HepG2 (cell line): ENCODE data around the gene LTB4R. TPM values are rescaled to one million over a fixed set of nuclear protein-coding genes. Genes with fewer than 3 reads are reported as not detected.
A peak's percentile ranks its signal among the peaks of the same experiment; 100 is the strongest.

Experiments
- BORCS8-MEF2B ChIP-seq: sonication (generic); formaldehyde crosslinking; IDR thresholded peaks from 2 replicates; pipeline ENCODE4 v1.8.0; 2022; ENCODE audit warnings: mild to moderate bottlenecking, missing genetic modification reagents
- CEBPB ChIP-seq: IDR thresholded peaks from 2 replicates; pipeline ENCODE4 v1.6.1; 2011; ENCODE audit warnings: low read depth, low read length, improper control_type of control experiment, borderline replicate concordance
- GLI4 ChIP-seq: sonication (generic); formaldehyde crosslinking; IDR thresholded peaks from 2 replicates; pipeline ENCODE4 v1.5.1; 2020; ENCODE audit warnings: missing genetic modification reagents, mild to moderate bottlenecking, moderate library complexity, borderline replicate concordance
- IRF2 ChIP-seq: IDR thresholded peaks from 2 replicates; pipeline ENCODE4 v1.6.1; 2018; ENCODE audit warnings: missing genetic modification reagents, missing compliant biosample characterization
- ISX ChIP-seq: sonication (generic); formaldehyde crosslinking; conservative IDR thresholded peaks from 2 replicates; pipeline ENCODE4 v1.5.0; 2020; ENCODE audit warnings: missing genetic modification reagents
- MYNN ChIP-seq: sonication (generic); formaldehyde crosslinking; IDR thresholded peaks from 2 replicates; pipeline ENCODE4 v1.4.0; 2020; ENCODE audit warnings: mild to moderate bottlenecking, low read depth, missing genetic modification reagents
- NR2F1 ChIP-seq, 2 experiments: fragments of 450-650 bp in 1 of 2; formaldehyde crosslinking in 1 of 2; IDR thresholded peaks; 2 replicates each; pipeline versions ENCODE4 v1.5.0 to v1.6.1; 2016 to 2020; ENCODE audit warnings: mild to moderate bottlenecking in 1 of 2, missing compliant biosample characterization in 1 of 2, missing genetic modification reagents in 1 of 2, moderate library complexity in 1 of 2
- STAG1 ChIP-seq: sonication (generic); formaldehyde crosslinking; IDR thresholded peaks from 2 replicates; pipeline ENCODE4 v1.4.0; 2020; ENCODE audit warnings: missing genetic modification reagents
- TRIM22 ChIP-seq: fragments of 450-650 bp; IDR thresholded peaks from 2 replicates; pipeline ENCODE4 v1.6.1; 2017
- ZNF20 ChIP-seq: sonication (generic); formaldehyde crosslinking; IDR thresholded peaks from 2 replicates; pipeline ENCODE4 v1.4.0; 2020; ENCODE audit warnings: mild to moderate bottlenecking, moderate library complexity, missing genetic modification reagents
- ZNF274 ChIP-seq: sonication (generic); formaldehyde crosslinking; IDR thresholded peaks from 2 replicates; pipeline ENCODE4 v1.5.1; 2020; ENCODE audit warnings: mild to moderate bottlenecking, missing genetic modification reagents
- polyA plus RNA-seq, 8 experiments: library from polyadenylated mRNA; depleted of rRNA in 3 of 8; stranded (reverse) in 7 of 8; unstranded in 1 of 8; fragments of >200 nt; fragmentation: Illumina TruSeq in 4 of 8; extraction: Trizol in 4 of 8; gene quantifications; 2 replicates each; pipeline versions ENCODE4 v1.2.1 to v1.2.3, GENCODE V29; 2011 to 2016; ENCODE audit warnings: low read depth in 4 of 8, missing spikeins in 1 of 8, mixed read lengths in 1 of 8; ENCODE audit not compliant: insufficient read depth in 1 of 8
- total RNA-seq, 5 experiments: library from RNA; depleted of rRNA; stranded (reverse); fragments of >200 nt; fragmentation: Illumina TruSeq; extraction: Trizol; gene quantifications; 2 replicates each; pipeline ENCODE4 v1.2.3, GENCODE V29; 2016; ENCODE audit warnings: low read depth in 1 of 5
- TF ChIP-seq, protein P1 (sequence below): sonication (generic); formaldehyde crosslinking; IDR thresholded peaks from 2 replicates; pipeline ENCODE4 v1.4.0; 2020; ENCODE audit warnings: missing genetic modification reagents
- TF ChIP-seq, protein P2 (sequence below): sonication (generic); formaldehyde crosslinking; IDR thresholded peaks from 2 replicates; pipeline ENCODE4 v1.5.0; 2020; ENCODE audit warnings: mild to moderate bottlenecking, missing genetic modification reagents, borderline replicate concordance

Gene LTB4R
- total and polyA plus RNA-seq, 2 of the 13 experiments (the other 11 are each of a cell fraction or from before 2014, with no cell fraction given), result 3.2 to 8.2 TPM

GRCh38 chr14:24332268-24332993 is 21.1 kb downstream of the LTB4R start (continued):
- TF ChIP-seq NR2F1 (CRISPR knock-in tag; IDR thresholded peaks at IDR 0.05), result no peak
- TF ChIP-seq, protein P1, sequence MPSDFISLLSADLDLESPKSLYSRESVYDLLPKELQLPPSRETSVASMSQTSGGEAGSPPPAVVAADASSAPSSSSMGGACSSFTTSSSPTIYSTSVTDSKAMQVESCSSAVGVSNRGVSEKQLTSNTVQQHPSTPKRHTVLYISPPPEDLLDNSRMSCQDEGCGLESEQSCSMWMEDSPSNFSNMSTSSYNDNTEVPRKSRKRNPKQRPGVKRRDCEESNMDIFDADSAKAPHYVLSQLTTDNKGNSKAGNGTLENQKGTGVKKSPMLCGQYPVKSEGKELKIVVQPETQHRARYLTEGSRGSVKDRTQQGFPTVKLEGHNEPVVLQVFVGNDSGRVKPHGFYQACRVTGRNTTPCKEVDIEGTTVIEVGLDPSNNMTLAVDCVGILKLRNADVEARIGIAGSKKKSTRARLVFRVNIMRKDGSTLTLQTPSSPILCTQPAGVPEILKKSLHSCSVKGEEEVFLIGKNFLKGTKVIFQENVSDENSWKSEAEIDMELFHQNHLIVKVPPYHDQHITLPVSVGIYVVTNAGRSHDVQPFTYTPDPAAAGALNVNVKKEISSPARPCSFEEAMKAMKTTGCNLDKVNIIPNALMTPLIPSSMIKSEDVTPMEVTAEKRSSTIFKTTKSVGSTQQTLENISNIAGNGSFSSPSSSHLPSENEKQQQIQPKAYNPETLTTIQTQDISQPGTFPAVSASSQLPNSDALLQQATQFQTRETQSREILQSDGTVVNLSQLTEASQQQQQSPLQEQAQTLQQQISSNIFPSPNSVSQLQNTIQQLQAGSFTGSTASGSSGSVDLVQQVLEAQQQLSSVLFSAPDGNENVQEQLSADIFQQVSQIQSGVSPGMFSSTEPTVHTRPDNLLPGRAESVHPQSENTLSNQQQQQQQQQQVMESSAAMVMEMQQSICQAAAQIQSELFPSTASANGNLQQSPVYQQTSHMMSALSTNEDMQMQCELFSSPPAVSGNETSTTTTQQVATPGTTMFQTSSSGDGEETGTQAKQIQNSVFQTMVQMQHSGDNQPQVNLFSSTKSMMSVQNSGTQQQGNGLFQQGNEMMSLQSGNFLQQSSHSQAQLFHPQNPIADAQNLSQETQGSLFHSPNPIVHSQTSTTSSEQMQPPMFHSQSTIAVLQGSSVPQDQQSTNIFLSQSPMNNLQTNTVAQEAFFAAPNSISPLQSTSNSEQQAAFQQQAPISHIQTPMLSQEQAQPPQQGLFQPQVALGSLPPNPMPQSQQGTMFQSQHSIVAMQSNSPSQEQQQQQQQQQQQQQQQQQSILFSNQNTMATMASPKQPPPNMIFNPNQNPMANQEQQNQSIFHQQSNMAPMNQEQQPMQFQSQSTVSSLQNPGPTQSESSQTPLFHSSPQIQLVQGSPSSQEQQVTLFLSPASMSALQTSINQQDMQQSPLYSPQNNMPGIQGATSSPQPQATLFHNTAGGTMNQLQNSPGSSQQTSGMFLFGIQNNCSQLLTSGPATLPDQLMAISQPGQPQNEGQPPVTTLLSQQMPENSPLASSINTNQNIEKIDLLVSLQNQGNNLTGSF (CRISPR knock-in tag), result 0 out of 2 replicates have a peak, but pooled peaks have one; percentile 4
- TF ChIP-seq GLI4, result no peak
- peak; percentile 99 for TF ChIP-seq ZNF274
- TF ChIP-seq, protein P2, sequence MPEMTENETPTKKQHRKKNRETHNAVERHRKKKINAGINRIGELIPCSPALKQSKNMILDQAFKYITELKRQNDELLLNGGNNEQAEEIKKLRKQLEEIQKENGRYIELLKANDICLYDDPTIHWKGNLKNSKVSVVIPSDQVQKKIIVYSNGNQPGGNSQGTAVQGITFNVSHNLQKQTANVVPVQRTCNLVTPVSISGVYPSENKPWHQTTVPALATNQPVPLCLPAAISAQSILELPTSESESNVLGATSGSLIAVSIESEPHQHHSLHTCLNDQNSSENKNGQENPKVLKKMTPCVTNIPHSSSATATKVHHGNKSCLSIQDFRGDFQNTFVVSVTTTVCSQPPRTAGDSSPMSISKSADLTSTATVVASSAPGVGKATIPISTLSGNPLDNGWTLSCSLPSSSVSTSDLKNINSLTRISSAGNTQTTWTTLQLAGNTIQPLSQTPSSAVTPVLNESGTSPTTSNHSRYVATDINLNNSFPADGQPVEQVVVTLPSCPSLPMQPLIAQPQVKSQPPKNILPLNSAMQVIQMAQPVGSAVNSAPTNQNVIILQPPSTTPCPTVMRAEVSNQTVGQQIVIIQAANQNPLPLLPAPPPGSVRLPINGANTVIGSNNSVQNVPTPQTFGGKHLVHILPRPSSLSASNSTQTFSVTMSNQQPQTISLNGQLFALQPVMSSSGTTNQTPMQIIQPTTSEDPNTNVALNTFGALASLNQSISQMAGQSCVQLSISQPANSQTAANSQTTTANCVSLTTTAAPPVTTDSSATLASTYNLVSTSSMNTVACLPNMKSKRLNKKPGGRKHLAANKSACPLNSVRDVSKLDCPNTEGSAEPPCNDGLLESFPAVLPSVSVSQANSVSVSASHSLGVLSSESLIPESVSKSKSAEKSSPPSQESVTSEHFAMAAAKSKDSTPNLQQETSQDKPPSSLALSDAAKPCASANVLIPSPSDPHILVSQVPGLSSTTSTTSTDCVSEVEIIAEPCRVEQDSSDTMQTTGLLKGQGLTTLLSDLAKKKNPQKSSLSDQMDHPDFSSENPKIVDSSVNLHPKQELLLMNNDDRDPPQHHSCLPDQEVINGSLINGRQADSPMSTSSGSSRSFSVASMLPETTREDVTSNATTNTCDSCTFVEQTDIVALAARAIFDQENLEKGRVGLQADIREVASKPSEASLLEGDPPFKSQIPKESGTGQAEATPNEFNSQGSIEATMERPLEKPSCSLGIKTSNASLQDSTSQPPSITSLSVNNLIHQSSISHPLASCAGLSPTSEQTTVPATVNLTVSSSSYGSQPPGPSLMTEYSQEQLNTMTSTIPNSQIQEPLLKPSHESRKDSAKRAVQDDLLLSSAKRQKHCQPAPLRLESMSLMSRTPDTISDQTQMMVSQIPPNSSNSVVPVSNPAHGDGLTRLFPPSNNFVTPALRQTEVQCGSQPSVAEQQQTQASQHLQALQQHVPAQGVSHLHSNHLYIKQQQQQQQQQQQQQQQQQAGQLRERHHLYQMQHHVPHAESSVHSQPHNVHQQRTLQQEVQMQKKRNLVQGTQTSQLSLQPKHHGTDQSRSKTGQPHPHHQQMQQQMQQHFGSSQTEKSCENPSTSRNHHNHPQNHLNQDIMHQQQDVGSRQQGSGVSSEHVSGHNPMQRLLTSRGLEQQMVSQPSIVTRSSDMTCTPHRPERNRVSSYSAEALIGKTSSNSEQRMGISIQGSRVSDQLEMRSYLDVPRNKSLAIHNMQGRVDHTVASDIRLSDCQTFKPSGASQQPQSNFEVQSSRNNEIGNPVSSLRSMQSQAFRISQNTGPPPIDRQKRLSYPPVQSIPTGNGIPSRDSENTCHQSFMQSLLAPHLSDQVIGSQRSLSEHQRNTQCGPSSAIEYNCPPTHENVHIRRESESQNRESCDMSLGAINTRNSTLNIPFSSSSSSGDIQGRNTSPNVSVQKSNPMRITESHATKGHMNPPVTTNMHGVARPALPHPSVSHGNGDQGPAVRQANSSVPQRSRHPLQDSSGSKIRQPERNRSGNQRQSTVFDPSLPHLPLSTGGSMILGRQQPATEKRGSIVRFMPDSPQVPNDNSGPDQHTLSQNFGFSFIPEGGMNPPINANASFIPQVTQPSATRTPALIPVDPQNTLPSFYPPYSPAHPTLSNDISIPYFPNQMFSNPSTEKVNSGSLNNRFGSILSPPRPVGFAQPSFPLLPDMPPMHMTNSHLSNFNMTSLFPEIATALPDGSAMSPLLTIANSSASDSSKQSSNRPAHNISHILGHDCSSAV (CRISPR knock-in tag), result no peak
- peak; percentile 77 for TF ChIP-seq STAG1 (CRISPR knock-in tag)
- no peak for TF ChIP-seq ZNF20 (CRISPR knock-in tag)
- TF ChIP-seq MYNN (CRISPR knock-in tag), result no peak; the same call in none of the 2 replicates
- TF ChIP-seq BORCS8-MEF2B, result peak; percentile 95
- peak; percentile 99 for TF ChIP-seq CEBPB
- TF ChIP-seq ISX, result no peak
- TF ChIP-seq IRF2 (CRISPR knock-in tag), result peak; percentile 71
- TF ChIP-seq TRIM22, result no peak
